Vagina (tissue), 2 donors: ENCODE measurements around the gene ONECUT3.

Source experiments
- POLR2A ChIP-seq, 2 donors: fragments of 450-650 bp; IDR thresholded peaks; one replicate each; pipeline ENCODE4 v1.6.1; 2017; ENCODE audit warnings: antibody characterized with exemption in 2 of 2, mild to moderate bottlenecking in 2 of 2, moderate library complexity in 2 of 2
- POLR2AphosphoS5 ChIP-seq, 2 donors: sonication (generic); formaldehyde crosslinking; IDR thresholded peaks; one replicate each; pipeline ENCODE4 v1.9.0; 2017; ENCODE audit warnings: antibody characterized with exemption in 2 of 2, mild to moderate bottlenecking in 2 of 2, low read depth in 1 of 2; ENCODE audit not compliant: insufficient read depth in 1 of 2

DNA sequence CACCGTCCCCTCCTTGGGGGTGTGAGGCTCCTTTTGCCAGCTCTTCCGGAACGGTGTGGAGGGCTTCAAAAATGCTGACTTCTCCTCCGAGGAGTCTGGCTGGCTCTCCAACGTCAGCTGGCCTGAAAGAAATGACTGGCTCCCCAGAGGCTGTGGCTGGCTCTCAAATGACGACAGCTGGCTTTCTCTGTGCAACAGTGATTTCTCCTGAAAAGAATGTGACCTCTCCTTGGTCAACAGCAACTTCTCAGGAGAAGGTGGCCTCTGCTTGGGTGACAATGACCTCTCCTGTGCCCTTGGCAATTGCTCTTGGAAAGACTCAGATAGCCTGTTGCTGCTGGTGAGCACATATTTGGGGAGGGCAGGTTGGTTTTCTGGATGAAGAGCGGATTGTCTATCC is 29.2 kb downstream of the ONECUT3 start:
- TF ChIP-seq POLR2AphosphoS5 (IDR thresholded peaks at IDR 0.05; ENCODE audit: insufficient read depth in 1 of 2, low read depth in 1 of 2) (no peak), POLR2A (IDR thresholded peaks at IDR 0.05) (no peak)
